Mucosa of descending colon (tissue), 3 donors: ENCODE results near the gene SYNGR3. TPM values are rescaled to one million over a fixed set of nuclear protein-coding genes. Genes with fewer than 3 reads are reported as not detected.

Experiments
- ATAC-seq: fragments of 200-7000 bp; cut with Tn5 transposase; one replicate; pipeline ENCODE4 v1.9.1; 2020; ENCODE audit warnings: mild to moderate bottlenecking, moderate library complexity
- DNase-seq, 3 donors: peaks; one replicate each; pipeline ENCODE4 v3.0.0-alpha.2; 2020
- H3K36me3 ChIP-seq: fragments of 200-600 bp; one replicate; pipeline ENCODE4 v1.8.0; 2021; ENCODE audit warnings: low read depth, mild to moderate bottlenecking
- H3K4me1 ChIP-seq: fragments of 200-600 bp; one replicate; pipeline ENCODE4 v1.8.0; 2021; ENCODE audit warnings: low read depth, mild to moderate bottlenecking
- H3K4me3 ChIP-seq: fragments of 200-600 bp; one replicate; pipeline ENCODE4 v1.8.0; 2021; ENCODE audit warnings: mild to moderate bottlenecking
- H3K9me3 ChIP-seq: fragments of 200-600 bp; one replicate; pipeline ENCODE4 v1.8.0; 2021; ENCODE audit warnings: mild to moderate bottlenecking
- intact Hi-C, 2 donors: fragments of 100-400 bp; cut with DNase I in 1 of 2; cut with micrococcal nuclease in 1 of 2; formaldehyde crosslinking; loops; one replicate each; pipeline versions ENCODE4 v1.11.0 to v1.11.1; 2022; cut with DNase I, micrococcal nuclease
- total RNA-seq, 3 donors: library from RNA; stranded (reverse); fragmentation: NEBNext Ultra II Directional in 2 of 3; extraction: Animal tissue kit (Norgen Biotek cat#: 25700) in 2 of 3; gene quantifications; one replicate each; pipeline versions ENCODE4 v1.2.1 to v1.2.4, GENCODE V29; 2021 to 2023
- TF ChIP-seq, protein P1 (sequence below): fragments of 200-600 bp; IDR thresholded peaks from one replicate; pipeline ENCODE4 v1.8.0; 2022; ENCODE audit warnings: antibody characterized with exemption, mild to moderate bottlenecking
- donor health status: DM: no; HTN: no; CAD: no; lungs with moderate emphysema.
- donor health status: DM: no; HTN: no; CAD: no.
- donor health status: DM: no; HTN: yes; CAD: no.

Gene SYNGR3
- total RNA-seq, 3 donors from 2014 or later = 1.3 to 7.9 (median 1.5) TPM

DNA sequence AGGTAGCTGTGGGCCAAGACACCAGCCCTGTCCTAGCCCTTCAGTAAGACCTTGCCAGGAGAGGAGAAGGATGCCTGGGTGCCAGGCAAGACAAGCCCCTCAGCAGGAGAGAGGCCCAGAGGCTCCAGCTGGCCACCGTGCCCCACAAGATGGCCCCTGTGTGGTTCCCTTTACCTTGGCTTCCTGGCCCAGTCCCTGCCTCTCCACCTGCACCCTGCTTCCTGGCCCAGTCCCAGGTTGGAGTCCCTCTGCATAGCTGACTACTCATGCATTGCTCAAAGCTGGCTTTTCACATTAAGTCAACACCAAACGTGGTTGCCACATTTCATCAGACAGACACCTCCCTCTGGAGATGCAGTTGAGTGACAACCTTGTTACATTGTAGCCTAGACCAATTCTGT lies 4.0 kb downstream of the SYNGR3 start:
- H3K9me3 ChIP-seq = no peaks in the 10 kb centered on the region
- TF ChIP-seq, protein P1, sequence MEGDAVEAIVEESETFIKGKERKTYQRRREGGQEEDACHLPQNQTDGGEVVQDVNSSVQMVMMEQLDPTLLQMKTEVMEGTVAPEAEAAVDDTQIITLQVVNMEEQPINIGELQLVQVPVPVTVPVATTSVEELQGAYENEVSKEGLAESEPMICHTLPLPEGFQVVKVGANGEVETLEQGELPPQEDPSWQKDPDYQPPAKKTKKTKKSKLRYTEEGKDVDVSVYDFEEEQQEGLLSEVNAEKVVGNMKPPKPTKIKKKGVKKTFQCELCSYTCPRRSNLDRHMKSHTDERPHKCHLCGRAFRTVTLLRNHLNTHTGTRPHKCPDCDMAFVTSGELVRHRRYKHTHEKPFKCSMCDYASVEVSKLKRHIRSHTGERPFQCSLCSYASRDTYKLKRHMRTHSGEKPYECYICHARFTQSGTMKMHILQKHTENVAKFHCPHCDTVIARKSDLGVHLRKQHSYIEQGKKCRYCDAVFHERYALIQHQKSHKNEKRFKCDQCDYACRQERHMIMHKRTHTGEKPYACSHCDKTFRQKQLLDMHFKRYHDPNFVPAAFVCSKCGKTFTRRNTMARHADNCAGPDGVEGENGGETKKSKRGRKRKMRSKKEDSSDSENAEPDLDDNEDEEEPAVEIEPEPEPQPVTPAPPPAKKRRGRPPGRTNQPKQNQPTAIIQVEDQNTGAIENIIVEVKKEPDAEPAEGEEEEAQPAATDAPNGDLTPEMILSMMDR = no peak
- intact Hi-C loops = no loop called here
- no peaks in the 10 kb centered on the region for H3K36me3 ChIP-seq
- DNase-seq = no peak
- no peak overlapping the region for H3K4me3 ChIP-seq
- peaks cover 28% of the 10 kb centered on the region for H3K4me1 ChIP-seq
- no peak for ATAC-seq

DNA sequence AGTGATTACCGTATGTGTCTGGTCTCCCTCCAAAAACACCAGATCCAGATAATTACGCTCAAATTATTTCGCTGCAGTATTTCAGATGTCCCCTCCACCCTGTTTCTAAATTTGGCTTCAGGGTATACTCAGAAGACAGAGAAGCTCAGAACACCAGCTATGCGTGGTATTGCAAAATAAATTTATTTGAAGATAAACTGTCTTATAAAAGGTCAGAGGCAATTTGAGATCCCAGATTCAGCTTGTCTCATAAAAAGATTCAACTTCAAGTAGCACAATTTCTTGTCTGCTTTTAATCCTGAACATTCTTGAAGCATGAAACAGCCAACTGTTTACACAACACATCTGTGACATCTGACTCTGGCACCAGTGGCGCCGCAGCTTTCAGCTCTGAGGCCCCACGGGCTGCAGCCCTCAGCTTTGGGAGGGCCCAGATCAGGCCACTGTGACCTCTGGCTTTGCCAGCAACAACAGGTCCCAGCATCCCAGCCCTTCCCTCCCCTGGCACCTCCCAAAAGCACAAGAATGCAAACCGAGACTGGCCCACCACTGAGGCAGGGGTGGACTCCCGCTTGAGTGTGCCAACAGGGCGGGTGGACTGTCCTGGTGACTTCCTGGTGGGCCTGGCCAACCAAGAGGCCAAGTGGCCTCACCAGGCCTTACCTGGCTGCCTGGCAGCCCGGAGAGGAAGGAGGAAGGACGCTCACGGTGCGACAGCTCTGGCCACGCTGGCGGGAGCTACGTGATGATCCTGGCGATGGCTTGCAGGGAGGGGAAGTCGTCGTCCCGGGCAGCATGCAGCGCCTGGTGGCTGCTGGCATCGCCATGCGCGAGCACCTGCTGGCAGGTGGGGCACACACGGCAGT lies 8.0 kb downstream of the SYNGR3 start:
- DNase-seq (peak in 1 of 3 donors; percentile 33), ATAC-seq (no peak)
- H3K4me3 ChIP-seq = no peak overlapping the region
- H3K9me3 ChIP-seq = no peaks in the 10 kb centered on the region
- TF ChIP-seq, protein P1 = no peak
- peaks cover 17% of the 10 kb centered on the region for H3K36me3 ChIP-seq
- intact Hi-C loops = no loop called here
- peaks cover 4% of the 10 kb centered on the region for H3K4me1 ChIP-seq

DNA sequence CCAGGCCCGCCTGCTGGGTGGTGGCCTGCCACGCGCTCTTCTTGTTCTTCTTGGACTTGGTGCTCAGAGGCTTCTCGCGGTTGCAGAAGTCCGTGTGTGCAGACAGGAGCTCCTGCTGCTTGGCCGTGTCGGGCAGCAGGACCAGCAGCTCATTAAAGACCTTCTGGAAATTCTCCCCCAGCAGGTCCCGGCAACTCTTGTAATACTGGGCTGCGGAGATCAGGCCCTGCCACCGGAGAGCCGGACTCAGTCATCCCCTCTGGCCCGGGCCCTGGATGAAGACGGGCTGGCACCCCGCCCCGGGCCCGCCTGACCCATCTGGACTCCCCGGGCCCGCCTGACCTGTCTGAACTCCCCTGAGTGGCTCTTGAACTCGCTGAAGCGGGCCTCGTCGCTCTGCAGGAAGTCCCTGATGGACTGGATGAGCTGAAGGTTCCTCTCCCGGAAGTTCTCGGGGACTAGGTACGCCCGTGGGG lies 8.6 kb downstream of the SYNGR3 start:
- no peak overlapping the region for H3K4me3 ChIP-seq
- TF ChIP-seq, protein P1 = no peak
- no peak for ATAC-seq
- no peak for DNase-seq
- H3K36me3 ChIP-seq = peaks cover 17% of the 10 kb centered on the region
- no peaks in the 10 kb centered on the region for H3K9me3 ChIP-seq
- H3K4me1 ChIP-seq = peaks cover 4% of the 10 kb centered on the region
- intact Hi-C loops = no loop called here

DNA sequence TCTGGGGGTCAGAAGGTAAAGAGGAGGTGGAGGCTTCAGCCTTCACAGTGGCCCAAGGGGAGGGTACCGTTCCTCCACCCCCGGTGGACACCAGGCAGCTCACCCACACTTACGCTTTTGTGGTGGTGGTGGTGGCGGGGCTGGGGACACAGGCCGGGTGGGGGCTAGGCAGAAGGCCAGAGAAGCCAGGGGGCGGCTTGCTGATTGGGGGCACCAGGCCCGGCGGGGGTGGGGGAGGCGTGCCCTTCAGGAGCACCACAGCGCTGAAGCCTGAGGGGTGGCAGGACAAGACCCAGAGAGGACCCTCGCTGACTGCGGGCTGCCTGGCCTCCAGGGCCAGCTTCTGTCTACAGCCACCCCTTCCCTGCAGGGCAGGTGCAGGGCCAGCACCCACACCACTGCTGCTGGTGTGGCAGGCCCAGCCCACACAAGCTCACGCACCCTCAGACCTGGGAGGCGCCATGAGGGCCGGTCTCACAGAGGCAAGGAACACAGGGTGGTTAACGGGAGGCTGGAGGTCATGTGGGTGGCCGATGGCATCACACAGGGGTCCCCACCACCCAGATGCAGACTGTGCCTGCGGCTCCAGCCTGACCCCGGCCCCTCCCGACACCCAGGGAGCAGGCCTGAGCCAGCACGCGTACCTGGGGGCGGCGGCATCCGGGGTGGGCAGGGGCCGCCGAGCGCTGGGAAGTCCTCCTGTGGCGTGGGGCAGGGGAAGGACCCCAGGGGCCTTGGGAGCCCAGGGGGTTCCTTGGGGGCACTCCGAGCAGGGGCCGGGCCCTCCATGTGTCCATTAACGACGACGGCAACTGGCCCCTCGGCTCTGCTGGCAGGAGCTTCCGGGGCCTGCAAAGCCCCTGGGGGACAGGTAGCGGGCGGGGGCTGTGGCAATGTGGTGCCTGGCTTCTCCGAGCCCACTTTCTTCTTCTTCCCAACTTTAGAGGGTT lies 9.4 kb downstream of the SYNGR3 start:
- Histone ChIP-seq H3K9me3 (no peaks in the 10 kb centered on the region), H3K36me3 (peaks cover 17% of the 10 kb centered on the region), H3K4me3 (no peak overlapping the region), H3K4me1 (peaks cover 11% of the 10 kb centered on the region)
- no peak for ATAC-seq
- intact Hi-C loops = no loop called here
- TF ChIP-seq, protein P1 = no peak
- no peak for DNase-seq

DNA sequence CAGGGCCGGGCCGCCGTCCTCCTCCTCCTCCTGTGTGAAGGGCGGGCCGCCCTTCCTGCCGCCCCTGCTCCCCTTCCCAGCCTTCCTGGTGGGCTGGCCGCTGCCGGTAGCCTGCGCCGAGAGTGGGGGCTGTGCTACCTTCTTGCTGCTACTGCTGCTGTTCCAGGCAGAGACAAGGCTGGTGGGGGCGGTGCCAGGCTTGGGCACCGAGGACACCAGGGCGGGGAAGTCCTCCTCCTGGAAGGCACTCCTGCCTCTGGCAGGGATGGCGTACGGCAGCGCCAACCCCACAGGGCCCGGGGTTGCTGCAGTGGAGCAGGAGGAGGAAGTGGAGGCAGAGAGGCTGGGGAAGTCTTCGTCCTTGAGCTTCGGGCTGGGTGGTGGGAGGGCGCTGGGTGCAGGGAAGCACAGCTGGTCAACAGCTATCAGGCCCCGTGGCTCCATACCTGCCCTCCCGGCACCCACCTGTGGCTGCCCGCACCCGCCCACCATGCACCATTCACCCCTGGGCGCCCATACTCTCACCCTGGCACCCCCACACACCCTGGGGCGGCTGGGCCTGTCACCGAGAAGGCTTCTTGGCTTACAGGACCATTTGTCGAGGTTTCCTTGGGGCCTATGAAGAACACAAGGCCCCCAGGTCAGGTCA lies 10.2 kb downstream of the SYNGR3 start:
- TF ChIP-seq, protein P1 = no peak
- Histone ChIP-seq H3K9me3 (no peaks in the 10 kb centered on the region), H3K4me1 (peaks cover 17% of the 10 kb centered on the region), H3K36me3 (peaks cover 17% of the 10 kb centered on the region), H3K4me3 (no peak overlapping the region)
- intact Hi-C loops = no loop called here
- ATAC-seq (no peak), DNase-seq (no peak)
